Natural killer cell (primary cell): ENCODE data around the gene METTL26. TPM values are rescaled to one million over a fixed set of nuclear protein-coding genes. Genes with fewer than 3 reads are reported as not detected.

Experiments
- ATAC-seq, 3 donors: fragments of 150-1000 bp in 2 of 3; fragments of 200-7000 bp in 1 of 3; cut with Tn5 transposase; 1 replicate in 1 of 3; 2 replicates in 2 of 3; pipeline ENCODE4 v1.10.0; 2021; ENCODE audit warnings: mild to moderate bottlenecking in 2 of 3, moderate library complexity in 2 of 3
- DNase-seq, 2 donors: peaks; one replicate each; pipeline versions ENCODE4 v3.0.0 to v3.0.0-alpha.2; 2013 to 2021; ENCODE audit warnings: mixed read lengths in 1 of 2
- H3K27ac ChIP-seq: one replicate; pipeline ENCODE4 v1.5.1; 2013; ENCODE audit warnings: mild to moderate bottlenecking, low read length
- H3K27me3 ChIP-seq: one replicate; pipeline ENCODE4 v1.6.1; 2013; ENCODE audit warnings: low read length; ENCODE audit not compliant: control insufficient read depth, insufficient read depth
- H3K36me3 ChIP-seq: one replicate; pipeline ENCODE4 v1.6.1; 2013; ENCODE audit warnings: low read length; ENCODE audit not compliant: control insufficient read depth, insufficient read depth
- H3K4me1 ChIP-seq: one replicate; pipeline ENCODE4 v1.6.1; 2013; ENCODE audit warnings: low read length; ENCODE audit not compliant: control insufficient read depth, insufficient read depth
- H3K4me3 ChIP-seq: one replicate; pipeline ENCODE4 v1.5.1; 2013; ENCODE audit warnings: low read length
- H3K9me3 ChIP-seq: one replicate; pipeline ENCODE4 v1.6.1; 2013; ENCODE audit warnings: low read length; ENCODE audit not compliant: control insufficient read depth, insufficient read depth
- H3K27ac Mint-ChIP-seq, 2 donors: one replicate each; pipeline ENCODE4 v1.8.0; 2022; ENCODE audit warnings: mild to moderate bottlenecking in 2 of 2, mixed read lengths in 2 of 2, moderate library complexity in 1 of 2
- H3K27me3 Mint-ChIP-seq, 2 donors: one replicate each; pipeline ENCODE4 v1.8.0; 2022; ENCODE audit warnings: low read depth in 2 of 2, mixed read lengths in 2 of 2
- H3K36me3 Mint-ChIP-seq: one replicate; pipeline ENCODE4 v1.8.0; 2022; ENCODE audit warnings: mixed read lengths
- H3K4me1 Mint-ChIP-seq, 2 donors: one replicate each; pipeline ENCODE4 v1.8.0; 2022; ENCODE audit warnings: mixed read lengths in 2 of 2
- H3K4me3 Mint-ChIP-seq: one replicate; pipeline ENCODE4 v1.8.0; 2022; ENCODE audit warnings: mild to moderate bottlenecking, moderate library complexity, mixed read lengths
- H3K9me3 Mint-ChIP-seq, 2 donors: one replicate each; pipeline ENCODE4 v1.8.0; 2022; ENCODE audit warnings: mixed read lengths in 2 of 2
- CTCF ChIP-seq: fragments of 200-600 bp; IDR thresholded peaks from one replicate; pipeline ENCODE4 v1.8.0; 2022; ENCODE audit warnings: antibody characterized with exemption
- WGBS: methylation state at CpG from one replicate; pipeline ENCODE4 v1.1.7; 2013; ENCODE audit warnings: missing lambda C conversion rate; ENCODE audit not compliant: insufficient coverage; 5-methylcytosine and 5-hydroxymethylcytosine counted together
- intact Hi-C: fragments of 100-400 bp; cut with micrococcal nuclease; formaldehyde crosslinking; loops from one replicate; pipeline ENCODE4 v1.14.2; 2022
- total RNA-seq, 4 donors: library from RNA; stranded (reverse); fragments of 120-200 nt in 1 of 4; gene quantifications; one replicate each; pipeline versions ENCODE4 v1.2.3 to v1.2.4, GENCODE V29; 2013 to 2022

The METTL26 gene
- total RNA-seq, 3 donors from 2014 or later (not counting 1 experiment from before 2014, with no cell fraction given), result 33.7 to 36.3 (median 36.1) TPM

GRCh38 chr16:674968-675883 is 39.1 kb upstream of the METTL26 start, which contains the start of gene RHBDL1:
RHBDL1 (plus strand) TSS chr16:675671; CDS start chr16:675791, 120 bp downstream.
- Mint-ChIP-seq H3K4me3 (peak within 1 kb of the TSS; percentile 25), H3K27ac (no peak within 1 kb of the TSS), H3K27me3 (no peaks in the 10 kb centered on the region), H3K4me1 (peaks cover 0 to 14% of the 10 kb centered on the region in 2 donors), H3K36me3 (no peaks in the 10 kb centered on the region), H3K9me3 (no peaks in the 10 kb centered on the region)
- Histone ChIP-seq H3K4me3 (no peak within 1 kb of the TSS), H3K4me1 (peaks cover 29% of the 10 kb centered on the region), H3K36me3 (peaks cover 24% of the 10 kb centered on the region), H3K27ac (no peak within 1 kb of the TSS), H3K9me3 (no peaks in the 10 kb centered on the region), H3K27me3 (peaks cover 3% of the 10 kb centered on the region)
- WGBS, result 9% methylated on average over 73 of the region's 73 CpGs
- DNase-seq (peak in 1 of 2 donors; percentile 38), ATAC-seq (no peak)
- no peak for TF ChIP-seq CTCF
- intact Hi-C loops, result no loop called here

GRCh38 chr16:674214-674881 is 38.2 kb upstream of the METTL26 start:
- Histone ChIP-seq H3K4me3 (no peak overlapping the region), H3K9me3 (no peaks in the 10 kb centered on the region), H3K36me3 (peaks cover 31% of the 10 kb centered on the region), H3K4me1 (peaks cover 24% of the 10 kb centered on the region), H3K27ac (no peak overlapping the region), H3K27me3 (peaks cover 3% of the 10 kb centered on the region)
- Mint-ChIP-seq H3K27ac (no peak overlapping the region), H3K36me3 (no peaks in the 10 kb centered on the region), H3K9me3 (no peaks in the 10 kb centered on the region), H3K4me3 (peak overlapping the region; percentile 25), H3K27me3 (no peaks in the 10 kb centered on the region), H3K4me1 (peaks cover 0 to 11% of the 10 kb centered on the region in 2 donors)
- no peak for DNase-seq
- TF ChIP-seq CTCF, result no peak
- ATAC-seq, result no peak
- WGBS, result 92% methylated on average over 22 of the region's 22 CpGs
- intact Hi-C loops, result no loop called here

GRCh38 chr16:673399-673991 is 37.4 kb upstream of the METTL26 start:
- Histone ChIP-seq H3K4me3 (no peak overlapping the region), H3K4me1 (peaks cover 24% of the 10 kb centered on the region), H3K27me3 (peaks cover 3% of the 10 kb centered on the region), H3K36me3 (peaks cover 31% of the 10 kb centered on the region), H3K9me3 (no peaks in the 10 kb centered on the region), H3K27ac (no peak overlapping the region)
- no peak for TF ChIP-seq CTCF
- no peaks in the 10 kb centered on the region for H3K9me3 Mint-ChIP-seq
- 95% methylated on average over 18 of the region's 18 CpGs for WGBS
- no peaks in the 10 kb centered on the region for H3K27me3 Mint-ChIP-seq
- ATAC-seq, result no peak
- no peak overlapping the region for H3K27ac Mint-ChIP-seq
- H3K36me3 Mint-ChIP-seq, result no peaks in the 10 kb centered on the region
- peaks cover 0 to 7% of the 10 kb centered on the region in 2 donors for H3K4me1 Mint-ChIP-seq
- H3K4me3 Mint-ChIP-seq, result no peak overlapping the region
- DNase-seq, result no peak
- intact Hi-C loops, result no loop called here
